ENCODE results near the gene MAP3K12.

DNA sequence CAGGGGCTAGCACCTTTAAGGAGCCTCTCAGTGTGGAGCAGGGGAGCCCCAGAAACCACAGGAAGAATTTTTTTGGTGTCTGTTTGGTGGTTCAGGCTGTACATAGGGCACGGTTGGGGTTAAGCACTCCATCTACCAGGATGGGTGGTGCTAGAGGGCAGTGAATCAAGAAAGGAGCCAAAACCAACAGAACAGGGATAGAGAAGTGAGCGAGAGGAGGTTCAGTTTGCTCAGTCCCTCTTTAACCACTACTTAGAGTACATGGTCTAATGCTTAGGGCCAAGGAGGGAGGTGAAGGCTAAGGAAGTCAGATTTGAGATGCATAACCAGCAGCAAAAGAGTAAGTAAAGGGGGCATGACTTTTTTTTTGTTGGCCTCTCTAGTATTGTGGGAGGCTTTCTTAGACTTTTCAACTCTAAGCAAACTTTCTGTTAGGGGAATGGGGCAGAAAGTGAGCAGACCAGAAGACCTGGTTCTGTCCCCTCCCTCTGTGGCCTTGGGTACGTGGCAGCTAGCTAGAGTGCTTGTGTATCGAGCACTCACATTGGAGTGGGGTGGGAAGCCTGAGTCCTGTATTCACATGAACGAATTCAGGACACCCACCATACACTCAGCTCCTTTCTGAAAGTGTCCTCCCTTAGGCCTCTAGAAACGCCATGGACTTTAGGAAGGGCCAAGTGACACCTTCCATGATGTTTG is 14.6 kb upstream of the MAP3K12 start:
- TF ChIP-seq, protein P1, sequence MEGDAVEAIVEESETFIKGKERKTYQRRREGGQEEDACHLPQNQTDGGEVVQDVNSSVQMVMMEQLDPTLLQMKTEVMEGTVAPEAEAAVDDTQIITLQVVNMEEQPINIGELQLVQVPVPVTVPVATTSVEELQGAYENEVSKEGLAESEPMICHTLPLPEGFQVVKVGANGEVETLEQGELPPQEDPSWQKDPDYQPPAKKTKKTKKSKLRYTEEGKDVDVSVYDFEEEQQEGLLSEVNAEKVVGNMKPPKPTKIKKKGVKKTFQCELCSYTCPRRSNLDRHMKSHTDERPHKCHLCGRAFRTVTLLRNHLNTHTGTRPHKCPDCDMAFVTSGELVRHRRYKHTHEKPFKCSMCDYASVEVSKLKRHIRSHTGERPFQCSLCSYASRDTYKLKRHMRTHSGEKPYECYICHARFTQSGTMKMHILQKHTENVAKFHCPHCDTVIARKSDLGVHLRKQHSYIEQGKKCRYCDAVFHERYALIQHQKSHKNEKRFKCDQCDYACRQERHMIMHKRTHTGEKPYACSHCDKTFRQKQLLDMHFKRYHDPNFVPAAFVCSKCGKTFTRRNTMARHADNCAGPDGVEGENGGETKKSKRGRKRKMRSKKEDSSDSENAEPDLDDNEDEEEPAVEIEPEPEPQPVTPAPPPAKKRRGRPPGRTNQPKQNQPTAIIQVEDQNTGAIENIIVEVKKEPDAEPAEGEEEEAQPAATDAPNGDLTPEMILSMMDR (conservative IDR thresholded peaks at IDR 0.05; ENCODE audit: low read length) = no peak
- no peak for TF ChIP-seq EZH2phosphoT487 (IDR thresholded peaks at IDR 0.05; ENCODE audit: borderline replicate concordance, low read depth, low read length)
